ENCODE results near the gene IRX4. TPM values are rescaled to one million over a fixed set of nuclear protein-coding genes. Genes with fewer than 3 reads are reported as not detected.

The IRX4 gene
- polyA plus RNA-seq, 1 of the 3 experiments (the other 2 are of a cell fraction) = not detected

- TF ChIP-seq SMC3 (IDR thresholded peaks at IDR 0.05; ENCODE audit: low read depth, low read length) (no peak), RAD21 (IDR thresholded peaks at IDR 0.05; ENCODE audit: low read length) (no peak)
- Histone ChIP-seq H3K4me1 (ENCODE audit: control insufficient read depth in 1 of 2, insufficient read depth in 2 of 2, low read depth in 1 of 2, low read length in 1 of 2) (no peaks in the 10 kb centered on the region), H4K20me1 (ENCODE audit: insufficient read depth) (no peaks in the 10 kb centered on the region), H2AFZ (ENCODE audit: low read depth) (no peak overlapping the region), H3K4me3 (ENCODE audit: low read depth in 2 of 2, low read length in 1 of 2) (no peak overlapping the region), H3K9me2 (no peaks in the 10 kb centered on the region), H3K9me3 (no peaks in the 10 kb centered on the region), H3F3A (replicated peaks; ENCODE audit: insufficient read depth) (no peaks in the 10 kb centered on the region), H3K27ac (ENCODE audit: low read depth in 2 of 2, low read length in 1 of 2) (no peak overlapping the region), H3K36me3 (replicated peaks in 1 of 2; ENCODE audit: control insufficient read depth in 1 of 2, insufficient read depth in 2 of 2, low read length in 1 of 2) (no peaks in the 10 kb centered on the region), H3K27me3 (ENCODE audit: insufficient read depth) (peaks cover 80% of the 10 kb centered on the region), H3K4me2 (no peak overlapping the region), H3K9ac (no peak overlapping the region), H3K79me2 (ENCODE audit: insufficient read depth) (no peaks in the 10 kb centered on the region)
- CTCF ChIA-PET = no interaction called here
- POLR2A ChIA-PET = no interaction called here
- no peak for DNase-seq
- whole genome bisulfite sequencing (ENCODE audit: low lambda C conversion rate) = 5% methylated on average over 9 of the region's 11 CpGs
Observed at GRCh38 chr5:1897386-1897785, 14.7 kb upstream of the IRX4 start.

DNA sequence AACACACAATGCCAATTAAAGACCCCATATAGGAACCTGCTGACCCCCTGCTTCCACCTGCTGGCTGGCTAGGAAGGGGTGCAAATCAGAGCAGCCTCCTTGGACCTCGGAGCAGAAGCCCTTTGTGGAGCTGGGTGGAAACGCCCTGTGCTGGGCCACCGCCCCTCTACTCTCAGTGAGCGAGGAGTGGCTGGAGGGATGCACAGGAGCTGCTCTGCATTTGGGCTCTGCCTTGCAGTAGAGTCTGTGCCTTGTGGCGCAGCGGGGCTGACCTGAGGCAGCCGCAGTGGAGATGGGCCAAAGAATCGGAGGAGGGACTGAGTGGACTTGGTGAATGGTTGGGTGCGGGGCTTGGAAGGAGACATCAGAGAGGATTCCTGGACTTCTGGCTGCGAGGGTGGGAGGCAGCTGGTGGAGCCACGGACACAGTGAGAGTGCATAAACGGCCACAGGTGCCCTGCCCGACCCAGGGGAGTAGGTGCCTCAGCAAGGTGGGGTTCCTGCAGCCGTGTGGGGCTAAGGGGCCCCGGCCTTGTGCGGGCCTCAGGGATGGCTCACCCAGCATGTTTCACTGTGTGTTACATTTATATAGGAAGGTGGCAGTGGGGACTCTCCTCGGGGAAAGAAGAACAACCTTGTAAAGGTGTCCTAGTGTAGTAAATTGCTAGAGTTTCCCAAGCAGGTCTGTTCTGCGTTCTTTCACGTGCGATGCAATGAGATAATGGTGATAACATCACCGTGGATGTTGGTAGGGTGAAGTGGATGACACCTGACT lies 14.1 kb upstream of the IRX4 start:
- no peak overlapping the region for H2AFZ ChIP-seq (ENCODE audit: low read depth)
- no peaks in the 10 kb centered on the region for H3K4me1 ChIP-seq (ENCODE audit: control insufficient read depth in 1 of 2, insufficient read depth in 2 of 2, low read depth in 1 of 2, low read length in 1 of 2)
- no peak overlapping the region for H3K27ac ChIP-seq (ENCODE audit: low read depth in 2 of 2, low read length in 1 of 2)
- no peak overlapping the region for H3K9ac ChIP-seq
- H3K4me2 ChIP-seq = no peak overlapping the region
- H3K27me3 ChIP-seq (ENCODE audit: insufficient read depth) = peaks cover 80% of the 10 kb centered on the region
- H3K9me2 ChIP-seq = no peaks in the 10 kb centered on the region
- no peaks in the 10 kb centered on the region for H3F3A ChIP-seq (replicated peaks; ENCODE audit: insufficient read depth)
- H4K20me1 ChIP-seq (ENCODE audit: insufficient read depth) = no peaks in the 10 kb centered on the region
- no peaks in the 10 kb centered on the region for H3K79me2 ChIP-seq (ENCODE audit: insufficient read depth)
- CTCF ChIA-PET = no interaction called here
- POLR2A ChIA-PET = no interaction called here
- DNase-seq = no peak
- H3K36me3 ChIP-seq (replicated peaks in 1 of 2; ENCODE audit: control insufficient read depth in 1 of 2, insufficient read depth in 2 of 2, low read length in 1 of 2) = no peaks in the 10 kb centered on the region
- WGBS (ENCODE audit: low lambda C conversion rate) = 3% methylated on average over 21 of the region's 21 CpGs
- no peaks in the 10 kb centered on the region for H3K9me3 ChIP-seq
- H3K4me3 ChIP-seq (ENCODE audit: low read depth in 2 of 2, low read length in 1 of 2) = no peak overlapping the region
- TF ChIP-seq FOXM1 (IDR thresholded peaks at IDR 0.05; ENCODE audit: low read depth) (no peak), YY1 (IDR thresholded peaks at IDR 0.05; ENCODE audit: low read depth) (no peak), ELF1 (IDR thresholded peaks at IDR 0.05) (no peak), SIN3A (IDR thresholded peaks at IDR 0.05; ENCODE audit: borderline replicate concordance, low read depth, low read length) (no peak), RXRA (IDR thresholded peaks at IDR 0.05; ENCODE audit: borderline replicate concordance, low read depth) (no peak), GATA2 (CRISPR knock-in tag; IDR thresholded peaks at IDR 0.05) (no peak)
- TF ChIP-seq, protein P1, sequence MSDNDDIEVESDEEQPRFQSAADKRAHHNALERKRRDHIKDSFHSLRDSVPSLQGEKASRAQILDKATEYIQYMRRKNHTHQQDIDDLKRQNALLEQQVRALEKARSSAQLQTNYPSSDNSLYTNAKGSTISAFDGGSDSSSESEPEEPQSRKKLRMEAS (IDR thresholded peaks at IDR 0.05; ENCODE audit: low read depth) = no peak

DNA sequence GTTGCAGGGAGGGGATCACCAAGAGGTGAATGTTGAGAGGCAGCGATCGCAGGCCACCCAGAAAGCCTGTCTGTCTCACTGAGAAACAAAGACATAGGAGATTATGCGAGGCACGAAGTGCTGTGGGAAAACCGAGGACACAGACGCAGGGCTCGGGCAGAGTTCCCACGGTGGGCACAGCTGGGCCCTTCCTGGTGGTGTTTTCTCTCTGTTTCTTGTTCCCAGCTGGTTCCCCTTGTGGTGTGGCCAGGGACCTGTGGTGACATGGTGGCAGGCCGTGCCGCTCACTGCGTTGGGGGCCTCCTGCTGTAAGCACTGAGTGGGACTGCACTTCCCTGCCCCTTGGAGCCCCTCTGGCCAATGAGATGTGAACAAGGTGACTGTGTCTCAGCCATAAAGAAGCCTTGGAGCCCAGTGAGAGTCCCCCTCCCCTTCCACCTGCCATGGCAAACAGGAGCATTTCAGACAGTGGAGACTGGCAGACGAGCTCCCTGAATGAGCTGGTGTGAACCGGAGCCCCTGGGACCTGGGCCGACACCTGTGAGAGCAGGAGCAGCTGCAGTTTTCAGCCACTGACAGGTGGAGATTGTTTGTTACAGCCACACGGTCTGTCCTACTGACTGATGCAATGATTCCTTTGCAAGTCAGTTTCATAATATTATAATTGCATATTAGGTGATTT lies 13.2 kb upstream of the IRX4 start:
- H3K9me2 ChIP-seq = no peaks in the 10 kb centered on the region
- ChIA-PET CTCF (no interaction called here), POLR2A (no interaction called here)
- no peak overlapping the region for H3K27ac ChIP-seq (ENCODE audit: low read depth in 2 of 2, low read length in 1 of 2)
- 6% methylated on average over 12 of the region's 15 CpGs for WGBS (ENCODE audit: low lambda C conversion rate)
- no peaks in the 10 kb centered on the region for H3F3A ChIP-seq (replicated peaks; ENCODE audit: insufficient read depth)
- H3K79me2 ChIP-seq (ENCODE audit: insufficient read depth) = no peaks in the 10 kb centered on the region
- H3K36me3 ChIP-seq (replicated peaks in 1 of 2; ENCODE audit: control insufficient read depth in 1 of 2, insufficient read depth in 2 of 2, low read length in 1 of 2) = no peaks in the 10 kb centered on the region
- no peak overlapping the region for H2AFZ ChIP-seq (ENCODE audit: low read depth)
- no peak overlapping the region for H3K4me2 ChIP-seq
- no peak overlapping the region for H3K4me3 ChIP-seq (ENCODE audit: low read depth in 2 of 2, low read length in 1 of 2)
- H4K20me1 ChIP-seq (ENCODE audit: insufficient read depth) = no peaks in the 10 kb centered on the region
- H3K9ac ChIP-seq = no peak overlapping the region
- peaks cover 80% of the 10 kb centered on the region for H3K27me3 ChIP-seq (ENCODE audit: insufficient read depth)
- no peaks in the 10 kb centered on the region for H3K9me3 ChIP-seq
- DNase-seq = no peak
- no peaks in the 10 kb centered on the region for H3K4me1 ChIP-seq (ENCODE audit: control insufficient read depth in 1 of 2, insufficient read depth in 2 of 2, low read depth in 1 of 2, low read length in 1 of 2)
- no peak for TF ChIP-seq GABPA (IDR thresholded peaks at IDR 0.05; ENCODE audit: low read depth)
- TF ChIP-seq FOSL2 (IDR thresholded peaks at IDR 0.05; ENCODE audit: borderline replicate concordance, low read depth) = no peak
- TF ChIP-seq POLR2AphosphoS5 (IDR thresholded peaks at IDR 0.05; ENCODE audit: low read depth, low read length) = no peak
- TF ChIP-seq RFX5 (IDR thresholded peaks at IDR 0.05; ENCODE audit: low read length) = no peak
- TF ChIP-seq ELF1 (IDR thresholded peaks at IDR 0.05) = no peak
- TF ChIP-seq, protein P2, sequence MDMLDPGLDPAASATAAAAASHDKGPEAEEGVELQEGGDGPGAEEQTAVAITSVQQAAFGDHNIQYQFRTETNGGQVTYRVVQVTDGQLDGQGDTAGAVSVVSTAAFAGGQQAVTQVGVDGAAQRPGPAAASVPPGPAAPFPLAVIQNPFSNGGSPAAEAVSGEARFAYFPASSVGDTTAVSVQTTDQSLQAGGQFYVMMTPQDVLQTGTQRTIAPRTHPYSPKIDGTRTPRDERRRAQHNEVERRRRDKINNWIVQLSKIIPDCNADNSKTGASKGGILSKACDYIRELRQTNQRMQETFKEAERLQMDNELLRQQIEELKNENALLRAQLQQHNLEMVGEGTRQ (IDR thresholded peaks at IDR 0.05; ENCODE audit: borderline replicate concordance, low read depth, low read length) = no peak

Measured in SK-N-SH (cell line).